MM.1S (cell line): ENCODE measurements around the gene CS.

ENCODE experiments used
- DNase-seq: peaks from one replicate; pipeline ENCODE4 v3.0.0-alpha.2; 2015
- H2AFZ ChIP-seq: fragments of 300-600 bp; sonication (generic); 2 replicates; pipeline ENCODE4 v1.6.0; 2016; ENCODE audit warnings: antibody characterized with exemption, low read length
- H3F3A ChIP-seq: fragments of 300-600 bp; sonication (generic); 2 replicates; pipeline ENCODE4 v1.6.1; 2016; ENCODE audit warnings: mild to moderate bottlenecking, antibody characterized with exemption, low read length, moderate library complexity, mixed read lengths; ENCODE audit not compliant: insufficient read depth
- H3K27ac ChIP-seq: fragments of 300-600 bp; sonication (generic); 2 replicates; pipeline ENCODE4 v1.5.1; 2016; ENCODE audit warnings: mild to moderate bottlenecking, low read length
- H3K27me3 ChIP-seq: fragments of 300-600 bp; sonication (generic); replicated peaks from 2 replicates; pipeline ENCODE4 v1.6.0; 2016; ENCODE audit warnings: low read length; ENCODE audit not compliant: insufficient read depth
- H3K36me3 ChIP-seq: fragments of 300-600 bp; sonication (generic); replicated peaks from 2 replicates; pipeline ENCODE4 v1.6.1; 2016; ENCODE audit warnings: mild to moderate bottlenecking, low read length, mixed read lengths; ENCODE audit not compliant: insufficient read depth
- H3K4me1 ChIP-seq: fragments of 300-600 bp; sonication (generic); 2 replicates; pipeline ENCODE4 v1.6.1; 2016; ENCODE audit warnings: low read length, mixed read lengths
- H3K4me2 ChIP-seq: fragments of 300-600 bp; sonication (generic); 2 replicates; pipeline ENCODE4 v1.6.0; 2016; ENCODE audit warnings: low read depth, low read length
- H3K4me3 ChIP-seq: fragments of 300-600 bp; sonication (generic); 2 replicates; pipeline ENCODE4 v1.5.1; 2016; ENCODE audit warnings: low read length, mixed read lengths
- H3K79me2 ChIP-seq: fragments of 300-600 bp; sonication (generic); 2 replicates; pipeline ENCODE4 v1.6.1; 2016; ENCODE audit warnings: mixed run types, low read length, mixed read lengths
- H3K9ac ChIP-seq: fragments of 300-600 bp; sonication (generic); 2 replicates; pipeline ENCODE4 v1.6.1; 2016; ENCODE audit warnings: low read length, mixed read lengths
- H3K9me2 ChIP-seq: fragments of 300-600 bp; sonication (generic); replicated peaks from 2 replicates; pipeline ENCODE4 v1.6.1; 2016; ENCODE audit warnings: mild to moderate bottlenecking, low read length, mixed read lengths; ENCODE audit not compliant: insufficient read depth
- H3K9me3 ChIP-seq: fragments of 300-600 bp; sonication (generic); replicated peaks from 2 replicates; pipeline ENCODE4 v1.6.1; 2016; ENCODE audit warnings: mild to moderate bottlenecking, low read length, mixed read lengths; ENCODE audit not compliant: insufficient read depth
- H4K20me1 ChIP-seq: fragments of 300-600 bp; sonication (generic); 2 replicates; pipeline ENCODE4 v1.6.1; 2016; ENCODE audit warnings: mild to moderate bottlenecking, low read length, moderate library complexity, mixed read lengths; ENCODE audit not compliant: insufficient read depth
- EZH2 ChIP-seq: fragments of 300-600 bp; sonication (generic); optimal IDR thresholded peaks from 2 replicates; pipeline ENCODE3; 2017; ENCODE audit warnings: low read depth, mild to moderate bottlenecking, antibody characterized with exemption, low read length, mixed read lengths
- EZH2phosphoT487 ChIP-seq: fragments of 300-600 bp; sonication (generic); IDR thresholded peaks from 2 replicates; pipeline ENCODE4 v1.6.1; 2018; ENCODE audit warnings: antibody characterized with exemption, low read length
- TF ChIP-seq, protein P1 (sequence below): fragments of 300-600 bp; sonication (generic); IDR thresholded peaks from 2 replicates; pipeline ENCODE4 v1.5.1; 2016; ENCODE audit warnings: antibody characterized with exemption, low read length, mixed read lengths

CS gene

DNA sequence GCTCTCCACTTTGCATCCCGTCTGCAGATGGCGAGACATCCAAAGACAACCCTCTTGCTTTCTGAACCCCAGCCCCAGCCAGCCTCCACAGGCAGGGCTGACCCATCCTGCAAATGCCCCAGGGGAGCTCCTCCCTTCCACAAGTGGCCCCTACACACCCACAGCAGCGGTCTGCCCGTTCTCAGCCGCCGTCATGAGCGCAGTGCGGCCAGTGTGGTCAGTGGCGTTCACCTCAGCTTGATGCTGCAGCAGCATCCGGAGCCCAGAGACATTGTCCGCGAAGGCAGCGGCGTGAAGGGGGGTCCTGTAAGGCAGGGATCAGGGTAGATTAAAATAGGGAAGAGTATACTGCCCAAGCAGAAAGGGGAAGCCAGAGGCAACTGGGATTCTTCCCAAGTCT lies 55.6 kb downstream of the CS start:
- Histone ChIP-seq H3K9me3 (no peaks in the 10 kb centered on the region), H3K4me3 (no peak overlapping the region), H4K20me1 (no peaks in the 10 kb centered on the region), H3K27me3 (no peaks in the 10 kb centered on the region), H3K4me1 (no peaks in the 10 kb centered on the region), H2AFZ (no peak overlapping the region), H3K4me2 (no peak overlapping the region), H3K36me3 (no peaks in the 10 kb centered on the region), H3K9ac (no peak overlapping the region), H3K27ac (no peak overlapping the region), H3F3A (no peaks in the 10 kb centered on the region), H3K9me2 (no peaks in the 10 kb centered on the region), H3K79me2 (no peaks in the 10 kb centered on the region)
- DNase-seq = no peak
- TF ChIP-seq, protein P1, sequence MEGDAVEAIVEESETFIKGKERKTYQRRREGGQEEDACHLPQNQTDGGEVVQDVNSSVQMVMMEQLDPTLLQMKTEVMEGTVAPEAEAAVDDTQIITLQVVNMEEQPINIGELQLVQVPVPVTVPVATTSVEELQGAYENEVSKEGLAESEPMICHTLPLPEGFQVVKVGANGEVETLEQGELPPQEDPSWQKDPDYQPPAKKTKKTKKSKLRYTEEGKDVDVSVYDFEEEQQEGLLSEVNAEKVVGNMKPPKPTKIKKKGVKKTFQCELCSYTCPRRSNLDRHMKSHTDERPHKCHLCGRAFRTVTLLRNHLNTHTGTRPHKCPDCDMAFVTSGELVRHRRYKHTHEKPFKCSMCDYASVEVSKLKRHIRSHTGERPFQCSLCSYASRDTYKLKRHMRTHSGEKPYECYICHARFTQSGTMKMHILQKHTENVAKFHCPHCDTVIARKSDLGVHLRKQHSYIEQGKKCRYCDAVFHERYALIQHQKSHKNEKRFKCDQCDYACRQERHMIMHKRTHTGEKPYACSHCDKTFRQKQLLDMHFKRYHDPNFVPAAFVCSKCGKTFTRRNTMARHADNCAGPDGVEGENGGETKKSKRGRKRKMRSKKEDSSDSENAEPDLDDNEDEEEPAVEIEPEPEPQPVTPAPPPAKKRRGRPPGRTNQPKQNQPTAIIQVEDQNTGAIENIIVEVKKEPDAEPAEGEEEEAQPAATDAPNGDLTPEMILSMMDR = no peak
- TF ChIP-seq EZH2phosphoT487 (no peak), EZH2 (no peak)

DNA sequence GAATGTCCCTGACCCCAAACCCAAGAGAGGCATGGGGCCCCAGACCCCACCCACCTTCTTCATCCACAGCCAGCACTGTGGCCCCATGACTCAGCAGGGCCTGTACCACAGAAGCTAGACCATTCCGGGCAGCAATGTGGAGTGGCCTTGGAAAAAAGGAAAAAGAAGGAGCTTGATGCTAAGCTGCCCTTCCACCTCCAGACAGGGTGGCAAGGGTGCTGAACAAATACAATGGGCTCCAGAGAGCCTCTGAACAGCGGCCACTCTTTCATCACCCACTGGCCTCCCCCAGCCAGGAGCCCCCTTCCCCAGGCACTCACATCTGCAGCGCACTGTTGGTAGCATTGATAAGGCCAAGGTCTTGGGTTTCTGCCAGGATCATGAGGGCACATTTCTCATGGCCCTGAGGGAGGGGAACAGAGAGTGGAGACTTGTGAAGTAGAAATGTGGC lies 56.4 kb downstream of the CS start:
- TF ChIP-seq, protein P1 = no peak
- H3K36me3 ChIP-seq = no peaks in the 10 kb centered on the region
- no peak overlapping the region for H3K9ac ChIP-seq
- DNase-seq = no peak
- H3K4me1 ChIP-seq = no peaks in the 10 kb centered on the region
- no peaks in the 10 kb centered on the region for H3K27me3 ChIP-seq
- no peaks in the 10 kb centered on the region for H4K20me1 ChIP-seq
- H2AFZ ChIP-seq = no peak overlapping the region
- no peak overlapping the region for H3K4me3 ChIP-seq
- H3K9me2 ChIP-seq = no peaks in the 10 kb centered on the region
- no peak overlapping the region for H3K4me2 ChIP-seq
- no peaks in the 10 kb centered on the region for H3K79me2 ChIP-seq
- H3K27ac ChIP-seq = no peak overlapping the region
- H3K9me3 ChIP-seq = no peaks in the 10 kb centered on the region
- H3F3A ChIP-seq = no peaks in the 10 kb centered on the region

DNA sequence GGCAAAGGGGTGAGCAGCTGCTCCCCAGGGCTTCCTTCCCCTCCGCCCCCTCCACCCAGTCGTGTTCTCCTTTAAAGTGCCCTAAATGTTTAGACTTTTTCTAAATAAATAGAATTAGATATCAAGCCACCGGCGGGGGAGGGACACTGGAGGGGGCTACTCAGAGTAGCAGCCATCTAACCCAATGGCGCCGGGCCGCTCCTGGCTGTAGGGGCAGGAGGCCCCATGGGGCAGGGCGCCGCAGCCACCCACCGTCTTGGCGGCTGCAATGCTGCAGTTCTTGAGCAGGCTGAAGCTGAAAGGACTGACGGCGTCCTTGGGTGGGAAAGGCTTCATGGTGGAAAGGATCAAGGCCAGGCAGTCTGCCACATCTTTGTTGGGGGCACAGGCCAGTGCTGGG lies 57.1 kb downstream of the CS start:
- no peak overlapping the region for H3K4me2 ChIP-seq
- no peaks in the 10 kb centered on the region for H3K9me3 ChIP-seq
- no peaks in the 10 kb centered on the region for H3K9me2 ChIP-seq
- H3K4me3 ChIP-seq = no peak overlapping the region
- no peak overlapping the region for H3K27ac ChIP-seq
- H4K20me1 ChIP-seq = no peaks in the 10 kb centered on the region
- DNase-seq = no peak
- no peaks in the 10 kb centered on the region for H3K79me2 ChIP-seq
- no peaks in the 10 kb centered on the region for H3K36me3 ChIP-seq
- no peaks in the 10 kb centered on the region for H3K4me1 ChIP-seq
- H3K9ac ChIP-seq = no peak overlapping the region
- TF ChIP-seq, protein P1 = no peak
- TF ChIP-seq EZH2phosphoT487 (no peak), EZH2 (no peak)
- no peak overlapping the region for H2AFZ ChIP-seq
- H3K27me3 ChIP-seq = no peaks in the 10 kb centered on the region
- no peaks in the 10 kb centered on the region for H3F3A ChIP-seq
